GM12874 (cell line): Measurements from ENCODE around the gene SMG9.

ENCODE experiments used
- TF ChIP-seq, protein P1 (sequence below): IDR thresholded peaks from 2 replicates; pipeline ENCODE4 v1.5.1; 2011; ENCODE audit warnings: low read depth, mild to moderate bottlenecking, control low read depth, low read length, moderate library complexity; ENCODE audit not compliant: insufficient read depth

Gene SMG9

GRCh38 chr19:43749152-43749551, 5.6 kb downstream of the SMG9 start:
- TF ChIP-seq, protein P1, sequence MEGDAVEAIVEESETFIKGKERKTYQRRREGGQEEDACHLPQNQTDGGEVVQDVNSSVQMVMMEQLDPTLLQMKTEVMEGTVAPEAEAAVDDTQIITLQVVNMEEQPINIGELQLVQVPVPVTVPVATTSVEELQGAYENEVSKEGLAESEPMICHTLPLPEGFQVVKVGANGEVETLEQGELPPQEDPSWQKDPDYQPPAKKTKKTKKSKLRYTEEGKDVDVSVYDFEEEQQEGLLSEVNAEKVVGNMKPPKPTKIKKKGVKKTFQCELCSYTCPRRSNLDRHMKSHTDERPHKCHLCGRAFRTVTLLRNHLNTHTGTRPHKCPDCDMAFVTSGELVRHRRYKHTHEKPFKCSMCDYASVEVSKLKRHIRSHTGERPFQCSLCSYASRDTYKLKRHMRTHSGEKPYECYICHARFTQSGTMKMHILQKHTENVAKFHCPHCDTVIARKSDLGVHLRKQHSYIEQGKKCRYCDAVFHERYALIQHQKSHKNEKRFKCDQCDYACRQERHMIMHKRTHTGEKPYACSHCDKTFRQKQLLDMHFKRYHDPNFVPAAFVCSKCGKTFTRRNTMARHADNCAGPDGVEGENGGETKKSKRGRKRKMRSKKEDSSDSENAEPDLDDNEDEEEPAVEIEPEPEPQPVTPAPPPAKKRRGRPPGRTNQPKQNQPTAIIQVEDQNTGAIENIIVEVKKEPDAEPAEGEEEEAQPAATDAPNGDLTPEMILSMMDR = no peak

DNA sequence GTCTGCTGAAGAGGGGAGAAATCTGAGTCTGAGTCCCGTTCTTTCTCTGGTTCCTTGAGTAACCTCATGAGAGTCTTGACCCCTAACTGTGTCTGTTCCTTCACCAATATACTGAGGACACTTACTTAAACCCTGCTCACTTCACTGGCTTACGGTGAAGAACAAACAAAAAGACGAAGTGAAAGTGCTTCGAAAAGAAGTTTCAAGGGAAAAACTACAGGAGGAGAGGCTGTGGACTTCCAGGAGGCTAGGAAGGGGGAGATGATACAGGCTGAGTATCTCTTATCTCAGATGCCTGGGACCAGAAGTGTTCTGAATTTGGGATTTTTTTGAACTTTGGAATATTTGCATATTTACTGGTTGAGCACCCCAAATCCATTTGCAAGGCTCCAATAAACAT, 6.1 kb downstream of the SMG9 start:
- TF ChIP-seq, protein P1 = no peak

DNA sequence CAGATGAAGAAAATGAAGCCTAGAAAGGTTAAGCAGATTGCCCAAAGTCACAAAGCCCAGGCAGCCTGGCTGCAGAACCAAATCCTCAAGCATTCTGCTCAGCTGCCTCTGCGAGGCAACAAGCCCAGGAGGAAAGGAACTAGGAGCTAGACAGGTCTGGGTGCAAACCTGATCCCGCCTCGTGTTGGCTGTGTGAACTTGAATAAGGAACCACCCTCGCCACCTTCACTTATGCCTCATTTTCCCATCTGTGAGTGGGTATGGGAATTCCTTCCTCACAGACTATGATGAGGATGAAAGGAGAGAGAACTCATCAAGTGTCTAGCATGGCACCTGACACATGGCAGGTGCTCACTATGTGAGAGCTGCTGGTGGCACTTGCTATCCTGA, 6.6 kb downstream of the SMG9 start:
- TF ChIP-seq, protein P1 = no peak

- TF ChIP-seq, protein P1 = no peak
Observed at GRCh38 chr19:43747557-43748204, 7.1 kb downstream of the SMG9 start.

- TF ChIP-seq, protein P1 = no peak
Observed at GRCh38 chr19:43743059-43743458, 11.7 kb downstream of the SMG9 start.

DNA sequence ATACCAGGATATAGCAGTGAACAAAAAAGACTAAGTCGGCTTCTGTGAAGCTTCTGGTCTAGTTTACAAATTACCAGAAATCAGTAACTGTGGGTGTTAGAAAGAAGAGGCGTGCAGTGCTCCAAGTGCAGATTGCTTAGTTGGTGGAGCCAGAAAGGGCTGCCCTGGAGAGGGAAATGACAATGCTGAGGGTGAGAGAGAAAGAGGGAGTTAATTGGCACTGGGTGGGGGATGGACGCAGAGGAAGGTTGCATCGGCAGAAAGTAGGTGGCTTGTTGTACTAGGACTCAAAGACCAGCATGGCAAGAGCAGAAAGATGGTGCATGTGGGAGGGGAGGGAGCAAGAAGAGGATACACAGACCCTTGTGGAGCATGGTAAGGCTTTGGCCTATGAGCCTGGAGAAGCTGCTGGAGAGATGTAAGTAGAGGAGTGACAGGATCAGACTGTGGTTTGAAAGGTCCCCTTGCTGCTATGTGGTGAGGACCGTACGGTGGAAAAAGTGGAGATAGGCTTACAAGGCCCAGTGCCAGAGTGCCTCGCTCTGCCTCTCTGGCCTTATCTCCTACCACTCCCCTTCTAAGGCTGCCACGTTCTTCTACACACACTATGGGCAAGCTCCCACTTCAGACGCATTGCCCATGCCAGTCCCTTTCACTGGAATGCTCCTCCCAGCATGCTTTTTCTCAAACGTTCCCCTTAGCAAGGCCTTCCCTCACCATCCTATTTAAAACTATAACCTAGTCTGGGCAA, 13.5 kb downstream of the SMG9 start:
- TF ChIP-seq, protein P1 = no peak

GRCh38 chr19:43739439-43740235, 15.1 kb downstream of the SMG9 start:
- TF ChIP-seq, protein P1 = no peak
